HepG2 (cell line): ENCODE results near the gene LRRC74A. TPM values are rescaled to one million over a fixed set of nuclear protein-coding genes. Genes with fewer than 3 reads are reported as not detected.

Source experiments
- ATAC-seq: fragments of 200-7000 bp; cut with Tn5 transposase; 3 replicates; pipeline ENCODE4 v1.9.1; 2020; ENCODE audit warnings: mild to moderate bottlenecking, moderate library complexity
- BruUV-seq: library from RNA; stranded (reverse); fragments of 400-500 nt; replicated peaks from 2 replicates; lab custom pipeline; 2021; lab: Mats Ljungman, UMichigan
- CTCF ChIA-PET: fragments of 300-600 bp; formaldehyde crosslinking; extraction: SDS; loops from one replicate; lab custom pipeline; 2021; ENCODE audit warnings: low total read pairs, inconsistent platforms, low intra/inter-chr PET ratio; lab: Yijun Ruan, JAX
- POLR2A ChIA-PET: fragments of 350-600 bp; sonication (Branson Sonifier 250); formaldehyde crosslinking; loops from one replicate; lab custom pipeline; 2020; ENCODE audit warnings: antibody characterized with exemption, inconsistent platforms; lab: Yijun Ruan, JAX
- DNase-seq: peaks from one replicate; pipeline ENCODE4 v3.0.0-alpha.2; 2015; ENCODE audit warnings: low spot score
- FAIRE-seq: peaks from 3 replicates; lab custom pipeline; 2011; peaks lifted over from hg19 to GRCh38; lab: Jason Lieb, UNC
- H2AFZ ChIP-seq: one replicate; pipeline ENCODE4 v1.6.1; 2011; ENCODE audit warnings: low read length, inconsistent platforms
- H3K27ac ChIP-seq: fragments of 300-600 bp; 3 replicates; pipeline ENCODE4 v1.8.0; 2011; ENCODE audit warnings: mixed run types, mild to moderate bottlenecking, mixed read lengths, low read length, inconsistent platforms; ENCODE audit not compliant: insufficient read depth; ENCODE audit errors: extremely low read length
- H3K27me3 ChIP-seq, 2 experiments: fragments of 200-600 bp in 1 of 2; 2 replicates in 1 of 2; 3 replicates in 1 of 2; pipeline versions ENCODE4 v1.6.0 to v1.8.0; 2011; ENCODE audit warnings: low read length in 2 of 2, mild to moderate bottlenecking in 2 of 2, moderate library complexity in 2 of 2, inconsistent platforms in 1 of 2; ENCODE audit not compliant: insufficient read depth in 2 of 2, control insufficient read depth in 1 of 2
- H3K36me3 ChIP-seq, 2 experiments: fragments of 200-600 bp in 1 of 2; replicated peaks in 1 of 2; 2 replicates in 1 of 2; 3 replicates in 1 of 2; pipeline versions ENCODE4 v1.5.1 to v1.8.0; 2011; ENCODE audit warnings: low read length in 2 of 2, inconsistent platforms in 1 of 2; ENCODE audit not compliant: insufficient read depth in 2 of 2, control insufficient read depth in 1 of 2
- H3K4me1 ChIP-seq: 2 replicates; pipeline ENCODE4 v1.5.1; 2012; ENCODE audit warnings: low read length, inconsistent platforms; ENCODE audit not compliant: insufficient read depth
- H3K4me2 ChIP-seq: 2 replicates; pipeline ENCODE4 v1.6.0; 2011; ENCODE audit warnings: low read depth, low read length, inconsistent platforms
- H3K4me3 ChIP-seq, 3 experiments: fragments of 200-600 bp in 1 of 3; sonication (generic), shearing (Covaris generic) in 1 of 3; replicated peaks in 1 of 3; 2 replicates each; pipeline ENCODE4 v1.5.1; 2011 to 2016; ENCODE audit warnings: low read length in 3 of 3, inconsistent platforms in 2 of 3, low read depth in 2 of 3, mild to moderate bottlenecking in 2 of 3, control low read depth in 1 of 3, mixed read lengths in 1 of 3; ENCODE audit not compliant: insufficient read depth in 1 of 3
- H3K79me2 ChIP-seq: one replicate; pipeline ENCODE4 v1.6.1; 2011; ENCODE audit warnings: low read length, inconsistent platforms; ENCODE audit not compliant: insufficient read depth
- H3K9ac ChIP-seq: 2 replicates; pipeline ENCODE4 v1.6.0; 2011; ENCODE audit warnings: mild to moderate bottlenecking, low read depth, low read length, inconsistent platforms; ENCODE audit not compliant: insufficient read depth
- H3K9me3 ChIP-seq: 2 replicates; pipeline ENCODE4 v1.5.1; 2012; ENCODE audit warnings: mild to moderate bottlenecking, low read length
- H4K20me1 ChIP-seq: 2 replicates; pipeline ENCODE4 v1.6.0; 2011; ENCODE audit warnings: inconsistent platforms, mild to moderate bottlenecking, low read length, moderate library complexity; ENCODE audit not compliant: insufficient read depth
- AGO2 ChIP-seq: fragments of 200-400 bp; formaldehyde crosslinking; optimal IDR thresholded peaks from 2 replicates; pipeline ENCODE3; 2017; ENCODE audit warnings: mild to moderate bottlenecking, low read depth, low read length, moderate library complexity
- ATF7 ChIP-seq, 2 experiments: fragments of 450-650 bp in 1 of 2; sonication (generic) in 1 of 2; formaldehyde crosslinking in 1 of 2; IDR thresholded peaks; 2 replicates each; pipeline versions ENCODE4 v1.4.0 to v1.6.1; 2016 to 2020; ENCODE audit warnings: antibody characterized with exemption in 1 of 2, mild to moderate bottlenecking in 1 of 2, missing genetic modification reagents in 1 of 2
- CBFB ChIP-seq: sonication (generic); formaldehyde crosslinking; IDR thresholded peaks from 2 replicates; pipeline ENCODE4 v1.4.0; 2020; ENCODE audit warnings: missing genetic modification reagents
- ELF4 ChIP-seq: sonication (generic); formaldehyde crosslinking; IDR thresholded peaks from 2 replicates; pipeline ENCODE4 v1.5.0; 2020; ENCODE audit warnings: missing genetic modification reagents, mild to moderate bottlenecking, moderate library complexity, borderline replicate concordance
- HMG20B ChIP-seq: conservative IDR thresholded peaks from 2 replicates; pipeline ENCODE4 v1.6.1; 2016; ENCODE audit warnings: missing genetic modification reagents, missing compliant biosample characterization
- KDM2A ChIP-seq: sonication (generic); formaldehyde crosslinking; IDR thresholded peaks from 2 replicates; pipeline ENCODE4 v1.4.0; 2020; ENCODE audit warnings: low read depth, missing genetic modification reagents, borderline replicate concordance
- POLR2A ChIP-seq, 2 experiments: IDR thresholded peaks; 2 replicates each; pipeline ENCODE4 v1.6.1; 2011; ENCODE audit warnings: low read depth in 2 of 2, low read length in 2 of 2, mild to moderate bottlenecking in 1 of 2, moderate library complexity in 1 of 2; ENCODE audit not compliant: insufficient read depth in 1 of 2
- RBM39 ChIP-seq: fragments of 200-400 bp; formaldehyde crosslinking; IDR thresholded peaks from one replicate; pipeline ENCODE4 v1.6.1; 2018; ENCODE audit warnings: antibody characterized with exemption, mild to moderate bottlenecking, low read depth, low read length; ENCODE audit not compliant: poor library complexity, severe bottlenecking
- SNAI1 ChIP-seq: sonication (generic); formaldehyde crosslinking; IDR thresholded peaks from 2 replicates; pipeline ENCODE4 v1.5.0; 2020; ENCODE audit warnings: mild to moderate bottlenecking, missing genetic modification reagents, borderline replicate concordance
- SNRNP70 ChIP-seq: fragments of 200-400 bp; formaldehyde crosslinking; IDR thresholded peaks from 2 replicates; pipeline ENCODE4 v1.6.1; 2017; ENCODE audit warnings: mild to moderate bottlenecking, low read depth, low read length, moderate library complexity
- STAT6 ChIP-seq: sonication (generic); formaldehyde crosslinking; IDR thresholded peaks from 2 replicates; pipeline ENCODE4 v1.4.0; 2020; ENCODE audit warnings: missing genetic modification reagents, mild to moderate bottlenecking, borderline replicate concordance
- SYNCRIP ChIP-seq: fragments of 200-400 bp; formaldehyde crosslinking; IDR thresholded peaks from 2 replicates; pipeline ENCODE4 v1.6.1; 2018; ENCODE audit warnings: mild to moderate bottlenecking, low read depth, low read length; ENCODE audit not compliant: insufficient read depth
- TBL1XR1 ChIP-seq: fragments of 150-350 bp; IDR thresholded peaks from 2 replicates; pipeline ENCODE4 v1.6.1; 2014; ENCODE audit warnings: borderline replicate concordance, low read length; ENCODE audit not compliant: partially characterized antibody
- ZBTB42 ChIP-seq: sonication (generic); formaldehyde crosslinking; IDR thresholded peaks from 2 replicates; pipeline ENCODE4 v1.5.0; 2020; ENCODE audit warnings: mild to moderate bottlenecking, missing genetic modification reagents
- ZNF251 ChIP-seq: sonication (generic); formaldehyde crosslinking; IDR thresholded peaks from 2 replicates; pipeline ENCODE4 v1.9.0; 2021; ENCODE audit warnings: mild to moderate bottlenecking, missing genetic modification reagents
- ZNF3 ChIP-seq: IDR thresholded peaks from 2 replicates; pipeline ENCODE4 v1.7.0; 2017; ENCODE audit warnings: inconsistent platforms
- ZNF329 ChIP-seq: sonication (generic); formaldehyde crosslinking; IDR thresholded peaks from 2 replicates; pipeline ENCODE4 v1.9.0; 2021; ENCODE audit warnings: low read depth, mild to moderate bottlenecking, missing genetic modification reagents
- ZNF776 ChIP-seq: sonication (generic); formaldehyde crosslinking; IDR thresholded peaks from 2 replicates; pipeline ENCODE4 v1.4.0; 2020; ENCODE audit warnings: mild to moderate bottlenecking, missing genetic modification reagents
- ZNF839 ChIP-seq: sonication (generic); formaldehyde crosslinking; IDR thresholded peaks from 2 replicates; pipeline ENCODE4 v1.4.0; 2020; ENCODE audit warnings: missing genetic modification reagents, mild to moderate bottlenecking, borderline replicate concordance
- ZSCAN21 ChIP-seq: sonication (generic); formaldehyde crosslinking; IDR thresholded peaks from 2 replicates; pipeline ENCODE4 v1.8.0; 2022; ENCODE audit warnings: mild to moderate bottlenecking, missing genetic modification reagents, moderate library complexity, borderline replicate concordance
- WGBS: methylation state at CpG from one replicate; pipeline ENCODE4 v1.1.6; 2017; ENCODE audit warnings: low lambda C conversion rate; 5-methylcytosine and 5-hydroxymethylcytosine counted together
- in situ Hi-C: cut with HindIII; loops from 2 replicates; pipeline ENCODE4 v1.10.0; 2017; ENCODE audit warnings: low pct_unique_long_range_greater_than_20kb; ENCODE audit not compliant: extremely low pct_ligation_motif_present
- intact Hi-C: fragments of 100-400 bp; cut with micrococcal nuclease; formaldehyde crosslinking; loops from one replicate; pipeline ENCODE4 v1.10.0; 2022; ENCODE audit not compliant: unreplicated experiment
- polyA plus RNA-seq, 8 experiments: library from polyadenylated mRNA; depleted of rRNA in 3 of 8; stranded (reverse) in 7 of 8; unstranded in 1 of 8; fragments of >200 nt; fragmentation: Illumina TruSeq in 4 of 8; extraction: Trizol in 4 of 8; gene quantifications; 2 replicates each; pipeline versions ENCODE4 v1.2.1 to v1.2.3, GENCODE V29; 2011 to 2016; ENCODE audit warnings: low read depth in 4 of 8, missing spikeins in 1 of 8, mixed read lengths in 1 of 8; ENCODE audit not compliant: insufficient read depth in 1 of 8
- total RNA-seq, 5 experiments: library from RNA; depleted of rRNA; stranded (reverse); fragments of >200 nt; fragmentation: Illumina TruSeq; extraction: Trizol; gene quantifications; 2 replicates each; pipeline ENCODE4 v1.2.3, GENCODE V29; 2016; ENCODE audit warnings: low read depth in 1 of 5

The LRRC74A gene
- total and polyA plus RNA-seq, 2 of the 13 experiments (the other 11 are each of a cell fraction or from before 2014, with no cell fraction given) = not detected

- TF ChIP-seq AGO2 = peak; percentile 37
These were observed 49.6 kb upstream of the LRRC74A start (continued) for GRCh38 chr14:76776428-76777251.

GRCh38 chr14:76777721-76778120, 48.5 kb upstream of the LRRC74A start:
- TF ChIP-seq POLR2A (IDR thresholded peaks at IDR 0.05; ENCODE audit: insufficient read depth in 1 of 2, low read depth in 2 of 2, low read length in 2 of 2) (no peak), ZBTB42 (no peak), ZNF776 (no peak), SNAI1 (no peak), ZNF251 (no peak), ZNF839 (no peak), ZNF329 (no peak), SYNCRIP (no peak), STAT6 (CRISPR knock-in tag) (no peak), KDM2A (CRISPR knock-in tag) (no peak), CBFB (CRISPR knock-in tag) (no peak), ELF4 (CRISPR knock-in tag) (no peak), TBL1XR1 (no peak), ZNF3 (CRISPR knock-in tag) (no peak), ATF7 (IDR thresholded peaks at IDR 0.05) (no peak), ATF7 (CRISPR knock-in tag; IDR thresholded peaks at IDR 0.05) (no peak), ZSCAN21 (CRISPR knock-in tag) (no peak), SNRNP70 (no peak), RBM39 (no peak), HMG20B (CRISPR knock-in tag) (no peak)
- H3K4me1 ChIP-seq = peaks cover 24% of the 10 kb centered on the region
- ATAC-seq = no peak
- H3K27ac ChIP-seq = no peak overlapping the region
- no peaks in the 10 kb centered on the region for H4K20me1 ChIP-seq
- ChIA-PET CTCF (no interaction called here), POLR2A (no interaction called here)
- H3K36me3 ChIP-seq = peaks cover 4 to 9% of the 10 kb centered on the region in 2 experiments; a peak in 1 of 5 replicates
- H3K27me3 ChIP-seq = no peaks in the 10 kb centered on the region
- no peaks in the 10 kb centered on the region for H3K79me2 ChIP-seq
- FAIRE-seq = no peak
- no peak for DNase-seq
- no TSS peak for BruUV-seq
- H3K9ac ChIP-seq = no peak overlapping the region
- WGBS = 86% methylated on average over 9 of the region's 9 CpGs
- no peaks in the 10 kb centered on the region for H3K9me3 ChIP-seq
- in situ Hi-C loops (no loop called here), intact Hi-C loops (no loop called here)
- no peak overlapping the region for H2AFZ ChIP-seq
- no peak overlapping the region for H3K4me2 ChIP-seq
- no peak overlapping the region for H3K4me3 ChIP-seq
